GM12872 (cell line): ENCODE data around the gene SORCS2.

Experiments used
- TF ChIP-seq, protein P1 (sequence below): IDR thresholded peaks from 3 replicates; pipeline ENCODE4 v1.5.1; 2011; ENCODE audit warnings: low read depth, mild to moderate bottlenecking, low read length, moderate library complexity; ENCODE audit not compliant: insufficient read depth

SORCS2 gene

GRCh38 chr4:7569810-7570783 lies 377.8 kb downstream of the SORCS2 start:
- TF ChIP-seq, protein P1, sequence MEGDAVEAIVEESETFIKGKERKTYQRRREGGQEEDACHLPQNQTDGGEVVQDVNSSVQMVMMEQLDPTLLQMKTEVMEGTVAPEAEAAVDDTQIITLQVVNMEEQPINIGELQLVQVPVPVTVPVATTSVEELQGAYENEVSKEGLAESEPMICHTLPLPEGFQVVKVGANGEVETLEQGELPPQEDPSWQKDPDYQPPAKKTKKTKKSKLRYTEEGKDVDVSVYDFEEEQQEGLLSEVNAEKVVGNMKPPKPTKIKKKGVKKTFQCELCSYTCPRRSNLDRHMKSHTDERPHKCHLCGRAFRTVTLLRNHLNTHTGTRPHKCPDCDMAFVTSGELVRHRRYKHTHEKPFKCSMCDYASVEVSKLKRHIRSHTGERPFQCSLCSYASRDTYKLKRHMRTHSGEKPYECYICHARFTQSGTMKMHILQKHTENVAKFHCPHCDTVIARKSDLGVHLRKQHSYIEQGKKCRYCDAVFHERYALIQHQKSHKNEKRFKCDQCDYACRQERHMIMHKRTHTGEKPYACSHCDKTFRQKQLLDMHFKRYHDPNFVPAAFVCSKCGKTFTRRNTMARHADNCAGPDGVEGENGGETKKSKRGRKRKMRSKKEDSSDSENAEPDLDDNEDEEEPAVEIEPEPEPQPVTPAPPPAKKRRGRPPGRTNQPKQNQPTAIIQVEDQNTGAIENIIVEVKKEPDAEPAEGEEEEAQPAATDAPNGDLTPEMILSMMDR = no peak

GRCh38 chr4:7571001-7571400 lies 378.7 kb downstream of the SORCS2 start:
- TF ChIP-seq, protein P1 = no peak

DNA sequence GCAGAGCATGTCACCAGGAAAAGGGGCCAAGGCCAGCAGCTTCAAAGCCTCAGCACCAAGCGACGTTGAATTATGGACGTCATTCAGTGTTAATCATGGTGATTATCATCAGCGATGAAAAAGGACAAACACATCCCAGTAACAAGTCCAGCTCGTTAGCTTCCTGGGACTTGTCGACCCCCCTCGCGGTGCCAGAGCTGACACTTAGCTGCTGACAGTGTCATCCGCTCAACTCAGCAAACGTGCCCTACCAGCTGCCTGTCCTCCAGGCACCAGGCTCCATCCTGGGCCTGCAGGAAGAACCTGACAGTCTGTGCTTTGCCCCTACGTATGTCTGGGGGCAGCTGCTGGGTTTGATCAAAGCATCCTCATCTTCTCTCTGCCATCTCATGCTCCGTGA lies 379.4 kb downstream of the SORCS2 start:
- TF ChIP-seq, protein P1 = no peak

GRCh38 chr4:7572894-7573293 lies 380.6 kb downstream of the SORCS2 start:
- TF ChIP-seq, protein P1 = no peak

DNA sequence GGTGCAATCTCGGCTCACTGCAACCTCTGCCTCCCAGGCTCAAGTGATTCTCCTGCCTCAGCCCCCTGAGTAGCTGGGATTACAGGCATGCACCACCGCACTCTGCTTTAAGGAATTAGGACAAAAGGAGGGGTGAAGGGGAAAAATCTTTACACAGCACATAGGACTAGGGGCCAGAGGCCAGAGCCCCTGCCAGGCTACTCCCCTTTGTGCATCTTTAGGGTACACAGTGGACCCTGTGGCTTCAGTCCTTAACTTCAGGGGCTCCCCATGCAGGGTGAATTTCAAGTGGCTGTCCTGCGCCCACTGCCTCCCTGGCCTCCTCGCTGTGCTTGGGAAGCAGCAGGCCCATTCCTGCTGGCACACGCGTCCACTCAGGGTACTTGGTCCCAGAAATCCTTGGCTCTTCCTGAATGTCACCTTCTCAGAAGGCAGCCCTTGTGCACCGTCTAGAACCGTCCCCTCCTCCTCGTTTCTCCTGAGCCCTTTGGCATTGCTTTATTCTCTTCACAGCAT lies 381.3 kb downstream of the SORCS2 start:
- TF ChIP-seq, protein P1 = no peak

GRCh38 chr4:7574287-7575014 lies 382.1 kb downstream of the SORCS2 start:
- TF ChIP-seq, protein P1 = no peak

DNA sequence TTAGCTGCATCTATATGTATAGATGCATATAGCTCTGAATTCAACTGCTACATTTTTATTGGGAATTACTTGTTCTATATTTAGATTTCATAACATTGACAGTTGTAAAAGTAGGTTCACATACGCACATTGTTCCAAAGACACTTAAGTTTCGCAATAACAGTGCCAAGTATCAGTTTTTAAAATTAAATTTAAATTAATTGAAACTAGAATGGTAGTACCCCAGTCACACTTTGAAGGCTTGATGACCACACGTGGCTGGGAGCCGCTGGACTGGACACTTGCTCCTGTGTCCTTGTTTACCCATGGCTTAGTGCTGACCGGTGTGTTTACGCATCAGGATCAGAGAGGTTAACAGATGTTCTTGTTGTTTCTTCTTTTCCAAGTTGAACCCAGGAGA lies 383.1 kb downstream of the SORCS2 start:
- TF ChIP-seq, protein P1 = no peak
